Heart left ventricle (tissue), 13 donors: ENCODE data around the gene CUBN.

Source experiments
- POLR2A ChIP-seq, 2 donors: fragments of 450-650 bp; IDR thresholded peaks; one replicate each; pipeline ENCODE4 v1.6.1; 2017; ENCODE audit warnings: antibody characterized with exemption in 2 of 2, mild to moderate bottlenecking in 2 of 2, moderate library complexity in 2 of 2
- TF ChIP-seq, protein P1 (sequence below), 12 donors: fragments of 200-600 bp; sonication (generic) in 4 of 12; IDR thresholded peaks; one replicate each; pipeline versions ENCODE4 v1.5.0 to v1.8.0; 2018 to 2022; ENCODE audit warnings: antibody characterized with exemption in 12 of 12, mild to moderate bottlenecking in 5 of 12
- donor health status: ischemic (EF 13 %, LVEDD 7.1; RV severe dilation, severe dysfunction).
- donor health status: DM: no; HTN: yes; CAD: no.
- donor health status: DM: no; HTN: no; CAD: no.
- donor health status: ischemic (EF 25% LVEDD 6.9; RV normal size, moderate dysfunction).
- donor health status: ischemic (EF 25% LVEDD 5.7; RV mildly dilated, moderate dysfunction).
- donor health status: ischemic (EF 35%, LVEDD 5.7; RV mildly dilated, moderate dysfunction).
- donor health status: nonischemic (EF 11% LVEDD 7.7; RV severe dilation, severe dysfunction).
- donor health status: DM: yes; HTN: yes; CAD: no.
- donor health status: PGD.
- donor health status: ischemic (EF 29% LVEDD 5.4; RV normal size, mild dysfunction).
- donor health status: nonischemic (EF 23%, LVEDD 6.1; RV moderate dilation, normal function).

GRCh38 chr10:16894821-16895220, 234.8 kb downstream of the CUBN start:
- no peak for TF ChIP-seq POLR2A (IDR thresholded peaks at IDR 0.05)
- TF ChIP-seq, protein P1, sequence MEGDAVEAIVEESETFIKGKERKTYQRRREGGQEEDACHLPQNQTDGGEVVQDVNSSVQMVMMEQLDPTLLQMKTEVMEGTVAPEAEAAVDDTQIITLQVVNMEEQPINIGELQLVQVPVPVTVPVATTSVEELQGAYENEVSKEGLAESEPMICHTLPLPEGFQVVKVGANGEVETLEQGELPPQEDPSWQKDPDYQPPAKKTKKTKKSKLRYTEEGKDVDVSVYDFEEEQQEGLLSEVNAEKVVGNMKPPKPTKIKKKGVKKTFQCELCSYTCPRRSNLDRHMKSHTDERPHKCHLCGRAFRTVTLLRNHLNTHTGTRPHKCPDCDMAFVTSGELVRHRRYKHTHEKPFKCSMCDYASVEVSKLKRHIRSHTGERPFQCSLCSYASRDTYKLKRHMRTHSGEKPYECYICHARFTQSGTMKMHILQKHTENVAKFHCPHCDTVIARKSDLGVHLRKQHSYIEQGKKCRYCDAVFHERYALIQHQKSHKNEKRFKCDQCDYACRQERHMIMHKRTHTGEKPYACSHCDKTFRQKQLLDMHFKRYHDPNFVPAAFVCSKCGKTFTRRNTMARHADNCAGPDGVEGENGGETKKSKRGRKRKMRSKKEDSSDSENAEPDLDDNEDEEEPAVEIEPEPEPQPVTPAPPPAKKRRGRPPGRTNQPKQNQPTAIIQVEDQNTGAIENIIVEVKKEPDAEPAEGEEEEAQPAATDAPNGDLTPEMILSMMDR (IDR thresholded peaks at IDR 0.05) = no peak
